GM10847 (cell line): Measurements from ENCODE around the gene SCLY.

ENCODE experiments used
- POLR2A ChIP-seq: IDR thresholded peaks from 2 replicates; pipeline ENCODE4 v1.6.1; 2011; ENCODE audit not compliant: insufficient read length; ENCODE audit errors: extremely low read depth

SCLY gene

DNA sequence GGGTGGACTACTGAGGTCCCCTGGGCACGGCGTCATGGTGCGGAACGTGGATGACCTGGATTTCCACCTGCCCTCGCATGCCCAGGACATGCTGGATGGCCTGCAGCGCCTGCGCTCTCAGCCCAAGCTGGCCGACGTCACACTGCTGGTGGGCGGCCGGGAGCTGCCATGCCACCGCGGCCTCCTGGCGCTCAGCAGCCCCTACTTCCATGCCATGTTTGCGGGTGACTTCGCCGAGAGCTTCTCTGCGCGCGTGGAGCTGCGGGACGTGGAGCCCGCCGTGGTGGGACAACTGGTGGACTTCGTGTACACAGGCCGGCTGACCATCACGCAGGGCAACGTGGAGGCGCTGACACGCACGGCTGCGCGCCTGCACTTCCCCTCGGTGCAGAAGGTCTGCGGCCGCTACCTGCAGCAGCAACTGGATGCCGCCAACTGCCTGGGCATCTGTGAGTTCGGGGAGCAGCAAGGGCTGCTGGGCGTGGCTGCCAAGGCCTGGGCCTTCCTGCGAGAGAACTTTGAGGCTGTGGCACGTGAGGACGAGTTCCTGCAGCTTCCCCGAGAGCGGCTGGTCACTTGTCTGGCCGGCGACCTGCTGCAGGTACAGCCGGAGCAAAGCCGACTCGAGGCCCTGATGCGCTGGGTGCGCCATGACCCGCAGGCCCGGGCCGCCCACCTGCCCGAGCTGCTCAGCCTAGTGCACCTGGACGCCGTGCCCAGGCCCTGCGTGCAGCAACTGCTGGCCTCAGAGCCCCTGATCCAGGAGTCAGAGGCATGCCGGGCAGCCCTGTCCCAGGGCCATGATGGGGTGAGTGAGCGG, 80.1 kb downstream of the SCLY start:
- TF ChIP-seq POLR2A: no peak

DNA sequence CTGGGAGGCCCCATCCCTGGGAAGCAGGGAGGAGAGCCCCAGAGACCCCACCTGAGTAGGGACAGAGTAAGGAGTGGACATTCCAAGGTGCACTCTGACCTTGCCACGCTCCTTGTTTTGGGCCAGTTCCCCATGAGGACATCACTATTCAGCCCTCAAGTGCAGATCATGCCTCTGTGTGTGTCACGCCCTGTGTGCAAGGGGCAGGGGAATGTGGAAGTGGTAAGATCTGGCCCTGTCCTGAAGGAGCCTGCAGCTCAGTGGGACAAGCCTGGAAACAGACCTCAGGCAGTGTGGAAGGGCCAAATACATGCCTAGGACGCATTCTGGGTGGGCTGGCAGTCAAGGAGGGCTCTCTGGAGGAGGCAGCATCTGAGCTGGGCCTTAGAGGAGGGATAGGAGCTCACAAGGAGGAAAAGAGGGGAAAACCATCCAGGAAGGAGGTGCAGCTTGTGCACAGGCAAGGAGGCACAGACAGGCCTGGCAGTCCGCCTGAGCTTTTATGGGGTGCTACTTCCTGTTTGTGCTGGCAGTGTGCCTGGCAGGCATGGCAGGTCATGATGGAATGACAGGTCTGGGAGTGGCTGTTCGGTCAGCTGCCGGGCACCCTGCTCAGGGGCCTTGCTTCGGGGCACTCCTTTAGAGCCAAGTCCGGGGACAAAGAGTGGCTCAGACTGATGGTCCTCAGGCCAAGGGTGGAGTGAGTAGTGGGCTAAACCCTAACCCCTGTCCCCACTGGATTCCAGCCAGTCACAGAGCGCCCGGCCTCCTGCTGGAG, 80.9 kb downstream of the SCLY start:
- no peak for TF ChIP-seq POLR2A

DNA sequence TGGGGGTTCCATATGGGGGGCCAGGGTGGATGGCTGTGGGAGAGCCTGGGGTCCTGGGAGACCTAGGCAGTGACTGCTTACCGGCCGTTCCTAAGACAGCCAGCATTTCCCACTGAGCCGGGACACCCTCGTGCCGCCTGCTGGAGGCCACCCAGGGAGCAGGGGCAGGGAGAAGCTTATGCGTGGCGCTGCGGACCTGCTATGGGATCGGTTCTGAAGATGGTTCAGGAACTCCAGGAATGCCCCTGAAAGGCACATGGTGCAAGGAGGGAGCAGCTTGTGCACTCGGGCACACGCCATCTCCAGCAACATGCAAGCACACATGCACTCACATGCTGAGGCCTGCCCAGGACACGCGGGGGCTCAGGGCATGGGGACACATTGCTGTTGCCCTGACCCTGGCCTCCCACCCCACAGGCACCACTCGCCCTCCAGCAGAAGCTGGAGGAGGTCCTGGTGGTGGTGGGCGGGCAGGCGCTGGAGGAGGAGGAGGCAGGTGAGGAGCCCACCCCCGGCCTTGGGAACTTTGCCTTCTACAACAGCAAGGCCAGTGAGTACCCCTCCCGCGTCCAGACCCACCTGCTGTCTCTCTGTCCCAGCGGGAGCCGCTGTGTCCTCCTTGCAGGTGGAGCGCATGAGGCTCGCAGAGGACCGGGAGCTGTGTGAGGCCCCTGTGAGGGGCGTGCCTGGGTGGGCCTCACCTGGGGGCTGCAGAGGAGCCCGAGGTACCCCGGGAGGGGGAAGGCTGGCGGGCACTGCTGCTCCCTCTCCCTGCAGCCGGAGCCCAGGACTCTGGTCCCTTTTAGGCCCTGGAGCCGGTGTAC, 81.8 kb downstream of the SCLY start:
- TF ChIP-seq POLR2A: no peak

DNA sequence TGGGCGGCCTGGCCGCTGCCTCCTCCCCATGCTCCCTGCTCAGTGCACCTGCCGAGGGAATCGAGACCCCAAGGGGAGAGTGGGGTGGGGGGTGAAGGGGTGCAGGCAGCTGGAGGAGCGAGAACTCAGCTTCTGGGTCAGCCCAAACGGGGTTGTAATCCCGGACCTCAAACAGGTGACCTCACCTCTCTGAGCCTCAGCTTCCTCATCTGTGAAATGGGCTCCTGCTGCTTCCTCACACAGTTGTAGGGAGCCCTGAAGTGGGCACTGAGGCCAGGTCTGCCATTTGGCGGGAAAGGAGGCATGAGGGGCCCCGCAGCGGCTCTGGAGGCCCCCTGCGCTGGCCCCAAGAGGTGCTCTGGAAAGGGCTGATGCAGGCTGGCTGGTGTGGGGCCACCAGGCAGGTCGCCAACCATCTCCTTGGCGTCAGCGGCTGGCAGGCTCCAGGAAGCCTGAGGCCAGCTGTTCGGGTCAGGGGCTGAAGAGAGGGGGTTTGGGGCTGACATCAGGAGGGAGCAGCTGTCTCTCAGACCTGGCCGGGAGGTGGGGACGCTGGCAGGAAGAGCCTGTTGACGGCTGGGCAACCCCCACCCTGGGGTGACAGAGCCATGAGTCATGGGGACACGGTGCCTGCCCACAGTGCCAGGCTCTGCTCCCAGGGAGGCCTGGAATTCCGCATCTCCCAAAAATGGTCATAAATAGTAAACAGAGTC, 82.6 kb downstream of the SCLY start:
- no peak for TF ChIP-seq POLR2A

DNA sequence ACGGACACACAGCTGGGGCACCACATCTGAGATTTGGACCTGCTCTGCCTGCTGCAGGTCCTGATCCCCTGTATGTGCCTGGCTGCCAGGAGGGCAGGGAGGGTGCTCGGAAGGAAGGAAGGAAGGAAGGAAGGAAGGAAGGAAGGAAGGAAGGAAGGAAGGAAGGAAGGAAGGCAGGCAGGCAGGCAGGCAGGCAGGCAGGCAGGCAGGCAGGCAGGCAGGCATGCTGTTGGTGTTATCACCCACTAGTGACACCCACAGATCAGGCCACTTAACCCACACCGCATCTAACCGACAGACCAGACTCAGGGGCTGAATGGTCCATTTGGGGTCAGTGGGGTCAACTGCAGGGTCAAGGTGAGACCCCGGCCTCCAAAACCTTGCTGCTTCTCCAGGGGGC, 83.5 kb downstream of the SCLY start:
- TF ChIP-seq POLR2A: no peak

DNA sequence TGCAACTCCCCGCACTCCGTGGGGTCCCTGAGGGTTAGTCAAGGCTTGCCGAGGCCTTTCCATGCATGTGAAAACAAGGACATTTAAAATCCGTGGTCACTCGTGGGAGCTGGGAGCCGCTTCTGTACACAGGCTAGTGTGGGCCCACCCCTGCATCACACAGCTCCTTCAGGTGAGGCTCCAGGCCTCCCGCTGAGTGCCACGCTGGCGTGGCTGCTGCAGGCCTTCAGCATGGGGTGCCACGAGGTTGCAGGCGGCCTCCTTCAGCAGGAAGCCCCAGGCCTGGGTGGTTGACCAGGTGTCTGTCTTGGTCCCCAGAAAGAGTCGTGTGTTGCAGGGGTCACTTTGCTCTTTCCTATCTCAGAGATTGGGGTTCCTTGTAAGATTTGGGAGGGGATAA, 84.2 kb downstream of the SCLY start:
- no peak for TF ChIP-seq POLR2A

DNA sequence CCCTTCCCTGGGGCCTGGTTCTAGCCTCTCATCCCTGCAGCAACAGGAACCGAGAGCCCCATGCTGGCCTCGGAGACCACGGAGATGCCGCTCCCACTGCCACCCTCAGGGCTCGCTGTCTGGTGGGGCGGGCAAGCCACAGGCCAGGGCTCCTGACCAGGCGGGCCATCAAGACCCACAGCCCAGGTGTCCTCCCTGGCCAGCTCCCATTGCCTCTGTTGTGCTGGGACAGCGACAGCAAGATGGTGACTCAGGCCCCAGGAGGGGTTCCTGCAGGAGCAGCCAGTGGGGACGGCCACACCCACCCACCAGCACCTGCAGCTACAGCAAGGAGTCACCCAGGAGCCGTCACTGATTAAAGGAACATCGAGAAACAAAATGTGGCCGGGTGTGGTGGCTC, 85.0 kb downstream of the SCLY start:
- TF ChIP-seq POLR2A: no peak

DNA sequence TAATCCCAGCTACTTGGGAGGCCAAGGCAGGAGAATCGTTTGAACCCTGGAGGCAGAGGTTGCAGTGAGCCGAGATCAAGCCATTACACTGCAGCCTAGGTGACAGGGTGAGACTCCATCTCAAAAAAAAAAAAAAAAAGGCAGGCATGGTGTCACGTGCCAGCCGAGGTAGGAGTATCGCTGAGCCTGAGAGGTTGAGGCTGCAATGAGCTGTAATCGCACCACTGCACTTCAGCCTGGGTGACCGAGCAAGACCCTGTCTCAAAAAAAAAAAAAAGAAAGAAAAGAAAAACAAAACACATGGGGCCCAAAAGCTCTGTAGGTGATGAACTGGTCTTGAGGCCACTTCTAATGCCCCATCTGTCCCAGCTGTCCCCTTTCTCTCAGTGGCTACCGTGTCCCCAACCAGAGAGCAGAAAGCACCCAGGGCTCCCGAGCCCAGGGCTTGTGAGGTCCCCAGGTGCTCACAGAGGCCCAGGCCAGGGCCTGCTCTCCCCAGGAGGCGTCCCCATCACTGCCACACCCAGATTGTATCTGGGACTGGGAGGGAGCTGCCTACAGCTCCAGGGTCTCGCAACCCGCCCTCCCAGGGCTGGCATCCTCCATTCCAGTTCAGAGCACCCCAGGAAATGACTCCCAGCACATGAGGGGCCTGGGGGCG, 86.2 kb downstream of the SCLY start:
- no peak for TF ChIP-seq POLR2A

DNA sequence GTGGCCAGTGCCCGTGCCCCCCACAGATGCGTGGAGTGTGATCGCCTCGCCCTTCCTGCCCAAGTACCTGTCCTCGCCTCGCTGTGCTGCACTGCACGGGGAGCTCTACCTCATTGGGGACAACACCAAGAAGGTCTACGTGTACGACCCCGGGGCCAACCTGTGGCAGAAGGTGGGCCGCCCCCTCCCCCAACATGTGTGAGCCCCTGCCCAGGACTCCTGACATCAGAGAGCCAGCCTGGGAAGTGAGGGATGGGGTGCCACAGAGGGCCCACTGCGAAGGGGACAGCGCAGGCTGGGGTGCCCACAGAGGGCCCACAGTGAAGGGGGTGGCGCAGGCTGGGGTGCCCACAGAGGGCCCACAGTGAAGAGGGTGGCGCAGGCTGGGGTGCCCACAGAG, 88.2 kb downstream of the SCLY start:
- no peak for TF ChIP-seq POLR2A
